NCI-H82 treated with DMSO at 0.1 percent for 48 hours (cell line): ENCODE data around the gene ARSG.
"Not testable (repeated sequence)": the region's sequence is repeated elsewhere in the genome, so short reads cannot be mapped to it uniquely, and the experiment has no call there.

Experiments
- DNase-seq: peaks from one replicate; lab custom pipeline; 2025; ENCODE audit not compliant: unreplicated experiment; lab: John Stamatoyannopoulos, UW

The ARSG gene

DNA sequence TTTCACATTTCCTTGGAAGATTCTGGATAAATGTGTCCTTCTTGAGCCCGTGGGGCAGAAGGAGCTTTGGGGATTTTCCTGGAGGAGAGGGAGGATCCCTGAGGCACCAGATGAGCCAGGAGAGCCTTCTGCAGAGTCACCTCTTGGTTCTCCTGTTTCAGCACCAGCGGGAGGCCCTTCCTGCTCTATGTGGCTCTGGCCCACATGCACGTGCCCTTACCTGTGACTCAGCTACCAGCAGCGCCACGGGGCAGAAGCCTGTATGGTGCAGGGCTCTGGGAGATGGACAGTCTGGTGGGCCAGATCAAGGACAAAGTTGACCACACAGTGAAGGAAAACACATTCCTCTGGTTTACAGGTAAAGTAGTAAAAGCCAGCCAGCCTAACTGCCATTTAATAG lies 77.1 kb downstream of the ARSG start:
- DNase-seq, result no peak

DNA sequence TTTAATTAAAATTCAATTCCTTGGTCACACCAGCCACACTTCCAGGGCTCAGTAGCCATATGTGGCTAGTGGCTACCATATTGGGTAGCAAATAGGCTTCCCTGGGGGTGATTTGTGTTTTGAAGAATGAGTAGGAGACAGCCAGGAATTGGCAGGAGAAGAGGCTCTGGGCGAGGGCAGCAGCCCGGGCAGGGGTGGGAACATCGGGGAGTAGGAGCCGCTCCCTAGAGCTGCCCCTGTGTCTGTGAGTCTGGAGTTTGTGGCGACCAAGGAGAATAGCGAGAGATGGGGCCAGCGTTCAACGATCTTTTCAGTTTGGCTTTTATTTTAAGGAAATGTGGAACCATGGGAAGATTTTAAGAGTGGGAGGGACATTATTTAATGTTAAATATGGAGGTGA lies 84.3 kb downstream of the ARSG start:
- no peak for DNase-seq

DNA sequence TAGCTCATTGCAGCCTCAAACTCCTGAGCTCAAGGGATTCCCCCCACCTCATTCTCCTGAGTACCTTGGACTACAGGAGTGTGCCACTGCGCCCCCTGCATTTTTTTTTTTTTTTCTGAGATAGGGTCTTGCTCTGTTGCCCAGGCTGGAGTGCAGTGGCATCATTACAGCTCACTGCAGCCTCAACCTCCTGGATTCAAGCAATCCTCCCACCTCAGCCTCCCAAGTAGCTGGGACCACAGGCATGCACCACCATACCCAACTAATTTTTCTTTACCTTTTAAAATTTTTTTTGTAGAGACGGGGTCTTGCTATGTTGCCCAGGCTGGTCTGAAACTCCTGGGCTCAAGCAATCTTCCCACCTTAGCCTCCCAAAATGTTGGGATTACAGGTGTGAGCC lies 84.9 kb downstream of the ARSG start:
- not testable (repeated sequence) for DNase-seq

DNA sequence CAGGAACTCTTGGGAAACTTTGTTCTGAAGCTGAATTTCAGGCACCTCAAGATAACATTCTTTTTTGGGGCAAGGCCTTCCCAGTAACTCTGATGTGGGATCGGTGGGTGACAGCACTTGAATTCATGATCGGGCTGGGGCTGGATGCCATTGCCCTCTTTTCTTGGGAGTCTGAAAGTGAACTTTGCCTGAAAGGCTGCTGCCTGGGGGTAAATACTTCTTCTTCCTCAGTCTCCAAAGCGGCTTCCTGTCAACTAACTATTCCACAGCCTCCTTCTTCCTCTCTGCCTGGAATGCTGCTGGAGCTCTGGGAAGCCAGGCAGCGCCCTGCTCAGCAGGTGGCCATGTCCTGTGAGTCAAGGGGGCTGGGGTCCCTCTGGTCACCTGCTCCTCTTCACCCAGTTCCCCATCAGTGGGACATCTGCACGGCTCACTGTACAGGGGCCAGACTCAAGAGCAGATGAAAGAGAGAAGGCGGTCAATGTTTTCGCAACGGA lies 86.5 kb downstream of the ARSG start:
- no peak for DNase-seq

DNA sequence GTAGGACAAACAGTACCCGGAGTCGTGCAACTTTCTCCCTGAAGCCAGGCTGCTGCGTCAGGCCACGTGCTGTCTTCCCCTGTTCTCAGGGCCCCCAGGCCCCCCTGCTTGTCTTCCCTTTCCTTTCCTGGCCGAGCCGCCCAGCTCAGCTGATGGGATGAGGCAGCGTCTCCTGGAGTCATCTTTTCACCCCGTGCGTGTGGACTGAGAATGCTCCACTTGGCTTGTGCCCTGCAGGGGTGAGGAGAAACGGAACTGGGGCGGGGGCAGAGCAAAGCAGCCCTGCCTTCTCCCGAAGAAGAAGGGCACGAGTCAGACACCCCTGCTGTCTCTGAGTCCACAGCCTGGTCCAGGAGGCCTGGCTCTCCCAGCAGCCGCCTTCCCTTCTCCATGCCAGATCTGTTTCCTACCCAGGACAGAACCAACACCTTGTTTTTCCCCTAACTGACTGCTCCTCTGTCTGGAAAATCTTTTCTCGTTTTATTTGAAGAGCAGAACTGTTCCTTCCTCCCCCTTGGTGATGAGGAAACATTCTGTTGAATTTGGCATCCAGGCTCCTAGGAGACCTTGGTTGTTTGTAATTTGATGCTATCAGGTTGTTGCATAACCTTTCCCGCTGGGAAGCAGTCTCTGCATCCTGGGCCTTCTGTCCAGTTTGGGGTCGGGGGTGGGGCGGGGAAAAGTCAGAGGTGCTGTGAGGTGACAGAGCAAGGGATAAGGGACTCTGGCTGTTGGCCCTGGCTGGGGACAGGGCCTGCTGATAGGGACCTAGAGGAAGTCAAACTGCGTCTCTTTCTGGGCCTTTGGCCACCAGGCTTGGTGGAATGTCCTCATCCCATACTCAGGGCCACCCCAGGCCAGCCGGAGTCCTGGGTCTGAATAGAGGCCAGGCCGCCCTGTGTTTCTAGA lies 87.2 kb downstream of the ARSG start:
- DNase-seq, result no peak

DNA sequence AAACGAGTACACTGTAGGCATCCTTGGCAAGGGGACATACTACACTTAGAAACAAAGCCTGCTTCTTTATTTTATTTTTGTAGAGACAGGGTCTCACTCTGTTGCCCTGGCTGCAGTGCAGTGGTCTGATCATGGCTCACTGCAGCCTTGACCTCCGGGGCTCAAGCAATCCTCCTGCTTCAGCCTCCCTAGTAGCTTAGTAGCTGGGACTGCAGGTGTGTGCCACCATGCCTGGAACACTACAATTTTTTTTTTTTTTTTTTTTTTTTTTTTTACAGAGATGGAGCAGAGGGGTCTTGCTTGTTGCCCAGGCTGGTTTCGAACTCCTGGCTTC lies 87.8 kb downstream of the ARSG start:
- DNase-seq, result no peak

DNA sequence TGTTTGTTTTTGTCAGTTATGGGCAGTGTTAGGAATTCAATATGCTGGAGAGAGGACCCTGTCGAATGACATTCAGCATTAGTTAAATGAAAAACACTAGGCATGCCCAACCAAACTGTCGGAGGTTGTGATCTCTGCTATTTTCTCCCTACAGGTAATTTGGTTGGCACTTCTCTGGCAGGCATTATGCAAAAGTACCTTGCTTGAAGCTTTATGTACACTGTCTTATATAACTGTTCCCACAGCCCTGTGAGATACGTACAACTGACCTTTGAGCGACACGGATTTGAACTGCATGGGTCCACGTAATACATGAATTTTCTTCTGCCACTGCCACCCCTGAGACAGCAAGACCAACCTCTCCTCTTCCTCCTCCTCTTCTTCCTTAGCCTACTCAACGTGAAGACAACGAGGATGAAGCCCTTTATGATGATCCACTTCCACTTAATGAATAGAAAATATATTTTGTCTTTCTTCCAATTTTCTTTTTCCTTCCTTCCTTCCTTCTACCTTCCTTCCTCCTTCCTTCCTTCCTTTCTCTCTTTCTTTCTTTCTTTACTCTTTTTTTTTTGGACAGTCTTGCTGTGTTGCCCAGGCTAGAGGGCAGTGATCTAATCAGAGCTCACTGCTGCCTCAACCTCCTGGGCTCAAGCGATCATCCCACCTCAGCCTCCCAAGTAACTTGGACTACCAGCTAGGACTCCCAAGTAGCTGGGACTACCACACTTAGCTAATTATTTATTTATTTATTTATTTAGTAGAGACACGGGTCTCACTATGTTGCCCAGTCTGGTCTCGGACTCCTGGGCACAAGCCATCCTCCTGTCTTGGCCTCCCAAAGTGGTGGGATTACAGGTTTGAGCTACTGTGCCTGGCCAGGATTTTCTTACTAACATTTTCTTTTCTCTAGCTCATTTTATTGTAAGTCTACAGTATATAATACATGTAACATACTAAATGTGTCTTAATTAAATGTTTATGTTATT lies 88.7 kb downstream of the ARSG start:
- no peak for DNase-seq

DNA sequence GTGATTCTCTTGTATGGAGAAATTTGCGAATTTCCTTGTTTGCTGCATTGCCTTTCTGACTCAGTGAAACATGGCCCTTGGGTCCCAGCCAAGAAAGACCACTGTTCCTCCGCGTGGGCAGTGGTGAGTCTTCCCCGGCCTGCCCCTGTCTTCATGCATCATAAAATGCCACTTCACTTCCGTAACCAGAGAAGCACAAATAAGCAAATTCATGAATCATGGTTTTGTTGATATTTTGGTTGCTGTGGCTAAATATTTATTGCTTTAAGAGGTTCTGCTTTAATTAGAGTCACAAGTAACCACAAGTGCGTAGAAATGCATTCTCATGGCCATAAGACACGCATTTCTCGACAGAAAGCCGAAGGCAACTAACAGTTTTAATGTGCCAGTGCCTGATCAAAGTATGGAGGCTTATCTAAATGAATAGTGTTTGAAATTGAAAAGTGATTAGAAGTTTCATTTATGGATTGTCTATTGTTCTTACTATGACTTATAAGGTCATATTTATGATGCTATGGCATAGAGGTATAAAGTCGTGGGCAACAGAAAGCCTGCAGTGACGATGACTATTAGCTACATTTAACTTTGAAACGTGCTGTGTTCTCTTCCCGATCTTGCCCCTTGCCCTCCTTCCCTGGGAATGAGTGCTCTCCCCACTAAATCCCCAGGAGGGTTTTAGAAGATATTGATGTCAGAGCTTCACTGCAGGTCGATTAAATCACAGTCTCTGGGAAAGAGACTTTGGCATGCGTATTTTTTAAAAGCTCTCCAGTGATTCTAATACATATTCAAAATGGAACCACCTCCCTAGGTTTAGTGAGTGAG lies 90.0 kb downstream of the ARSG start:
- no peak for DNase-seq

DNA sequence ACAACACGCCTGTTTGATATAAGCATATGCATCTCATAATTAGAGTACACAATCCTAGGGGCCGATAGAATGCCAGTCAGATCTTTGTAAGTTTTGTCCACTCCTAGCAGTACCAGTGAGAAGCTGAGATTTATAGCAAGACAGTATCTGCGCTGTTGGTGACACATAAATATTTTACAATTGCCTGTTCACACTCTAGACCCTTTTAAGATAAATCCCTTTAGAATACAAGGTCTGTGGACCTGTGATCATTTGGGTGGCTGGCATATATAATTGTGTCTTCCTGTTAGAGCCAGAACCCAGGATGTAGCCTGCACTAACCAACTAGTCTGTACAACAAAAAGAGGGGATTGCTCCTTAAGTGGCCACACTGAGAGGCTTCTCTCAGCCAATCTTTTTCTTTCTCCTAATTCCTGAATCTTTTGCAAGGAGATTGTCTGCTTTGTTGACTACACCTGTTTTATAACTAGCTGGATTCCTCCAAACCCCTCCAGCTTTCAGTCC lies 91.3 kb downstream of the ARSG start:
- DNase-seq, result no peak

DNA sequence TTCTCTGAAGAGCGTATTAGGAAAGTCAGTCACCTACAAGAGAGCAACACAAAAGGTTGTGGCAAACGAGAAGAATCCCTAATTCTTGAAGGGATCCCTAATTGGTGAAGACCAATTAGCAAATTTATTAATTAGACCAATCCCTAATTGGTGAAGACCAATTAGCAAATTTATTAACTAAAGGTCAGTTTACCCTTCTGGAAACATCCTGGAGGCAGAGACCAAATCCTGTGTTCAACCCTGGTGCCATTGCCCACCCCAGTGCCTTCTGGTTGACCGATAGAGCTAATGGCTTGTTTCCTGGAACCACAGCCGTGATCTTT lies 91.8 kb downstream of the ARSG start:
- DNase-seq, result no peak

DNA sequence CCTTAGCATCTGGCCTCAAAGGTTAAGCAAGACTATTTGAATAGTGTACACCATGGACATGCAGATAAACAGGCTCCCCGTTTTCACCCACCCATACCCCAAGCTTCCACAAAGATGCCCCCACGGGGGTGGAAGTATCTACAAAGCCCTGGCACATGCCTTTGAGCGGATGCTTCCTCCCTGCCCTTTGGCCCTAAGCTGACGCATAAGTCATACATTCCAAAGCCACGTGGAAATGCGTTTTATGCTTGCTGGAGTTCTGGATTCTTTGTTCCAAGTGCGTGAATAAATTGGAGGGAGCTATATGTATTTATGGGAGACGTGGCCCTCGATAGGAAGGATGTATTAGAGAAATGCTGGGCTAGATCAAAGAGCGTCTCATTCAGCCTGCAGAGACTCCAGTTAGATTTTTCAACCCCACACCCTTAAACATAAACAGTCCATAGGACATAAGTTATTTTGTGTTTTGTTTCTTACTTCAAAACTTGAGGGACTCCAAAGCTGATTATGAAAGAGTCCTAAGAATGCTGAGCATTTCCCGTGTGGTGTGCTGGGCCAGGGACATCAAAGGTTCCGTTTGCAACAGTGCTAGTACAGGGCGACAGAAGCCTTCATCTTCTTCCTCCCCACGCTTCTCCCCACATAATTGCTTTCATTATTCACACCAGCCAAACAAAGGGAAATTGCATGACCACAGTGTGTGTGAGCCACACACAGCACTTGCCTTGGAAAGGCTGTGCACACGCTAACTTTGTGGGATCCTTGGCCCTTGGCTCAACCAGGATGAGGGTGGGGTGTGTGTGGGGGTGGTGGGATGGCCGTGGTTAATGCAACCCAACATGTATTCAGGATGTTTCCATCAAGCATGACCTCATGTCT lies 92.4 kb downstream of the ARSG start:
- DNase-seq, result no peak

DNA sequence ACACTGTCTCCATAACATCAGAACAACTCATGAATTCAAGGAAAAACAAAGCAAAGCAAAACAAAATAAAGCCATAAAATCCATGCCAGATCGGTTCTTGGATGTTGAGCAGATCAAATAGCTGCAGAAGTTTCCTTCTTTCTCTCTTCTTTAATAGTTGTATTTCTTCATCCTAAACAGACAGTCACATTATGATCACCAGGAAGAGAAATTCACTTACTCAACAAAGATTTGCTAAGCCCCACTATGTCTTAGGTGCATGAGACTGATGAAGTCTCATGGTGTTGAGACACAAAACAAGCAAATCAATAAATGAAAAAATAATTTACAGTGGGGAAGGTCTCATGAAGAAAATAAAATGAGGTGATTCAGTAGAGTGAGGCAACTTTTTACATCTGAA lies 93.2 kb downstream of the ARSG start:
- DNase-seq, result no peak

DNA sequence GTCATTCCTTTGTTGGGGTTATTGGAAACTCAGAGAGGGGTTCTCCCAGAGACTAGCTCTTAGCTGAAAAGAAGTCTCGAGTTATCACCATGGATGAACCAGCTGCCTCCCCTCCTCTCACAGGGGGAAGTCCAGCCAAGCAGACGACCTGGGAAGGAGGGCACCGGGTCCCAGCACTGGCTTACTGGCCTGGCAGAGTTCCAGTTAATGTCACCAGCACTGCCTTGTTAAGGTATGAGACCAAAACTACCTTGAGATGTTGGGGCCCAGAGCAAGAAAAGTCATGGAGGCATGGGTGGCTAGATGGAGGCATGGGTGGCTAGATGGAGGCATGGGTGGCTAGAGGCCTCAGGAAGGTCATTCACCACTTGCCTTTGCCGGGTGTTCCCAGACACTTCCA lies 93.6 kb downstream of the ARSG start:
- no peak for DNase-seq

DNA sequence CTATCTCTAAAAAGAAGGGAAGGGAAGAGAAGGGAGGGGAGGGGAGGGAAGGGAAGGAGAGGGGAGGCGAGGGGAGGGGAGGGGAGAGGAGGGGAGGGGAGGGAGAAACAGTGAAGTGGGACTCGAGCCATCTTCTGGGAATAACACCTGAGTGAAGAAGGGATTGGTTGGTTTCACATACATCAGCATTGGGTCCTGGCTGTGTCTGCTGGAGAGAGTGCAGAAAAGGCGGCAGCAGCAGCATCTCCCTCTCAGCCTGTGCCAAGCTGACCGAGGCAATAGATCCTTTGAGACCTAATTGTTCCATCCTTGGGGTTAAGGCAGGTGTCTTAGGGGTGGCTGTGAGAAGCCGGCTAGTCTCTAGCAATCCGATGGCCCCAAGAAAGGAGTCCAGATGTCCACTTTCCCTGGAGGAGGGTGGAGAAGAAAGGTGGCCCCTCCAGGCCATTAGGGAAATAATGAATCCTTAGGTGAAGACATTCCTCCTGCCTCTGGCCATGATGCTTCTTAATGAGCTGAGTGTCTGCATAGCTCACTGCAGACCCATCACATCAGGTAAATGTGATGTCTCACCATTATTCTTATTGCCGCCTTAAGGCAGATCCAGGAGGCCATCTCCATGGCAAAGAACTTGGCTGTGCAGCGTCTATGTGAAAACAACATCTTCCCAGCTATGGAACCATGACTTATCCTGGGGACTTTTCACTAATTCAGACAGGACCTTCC lies 94.4 kb downstream of the ARSG start:
- no peak for DNase-seq

DNA sequence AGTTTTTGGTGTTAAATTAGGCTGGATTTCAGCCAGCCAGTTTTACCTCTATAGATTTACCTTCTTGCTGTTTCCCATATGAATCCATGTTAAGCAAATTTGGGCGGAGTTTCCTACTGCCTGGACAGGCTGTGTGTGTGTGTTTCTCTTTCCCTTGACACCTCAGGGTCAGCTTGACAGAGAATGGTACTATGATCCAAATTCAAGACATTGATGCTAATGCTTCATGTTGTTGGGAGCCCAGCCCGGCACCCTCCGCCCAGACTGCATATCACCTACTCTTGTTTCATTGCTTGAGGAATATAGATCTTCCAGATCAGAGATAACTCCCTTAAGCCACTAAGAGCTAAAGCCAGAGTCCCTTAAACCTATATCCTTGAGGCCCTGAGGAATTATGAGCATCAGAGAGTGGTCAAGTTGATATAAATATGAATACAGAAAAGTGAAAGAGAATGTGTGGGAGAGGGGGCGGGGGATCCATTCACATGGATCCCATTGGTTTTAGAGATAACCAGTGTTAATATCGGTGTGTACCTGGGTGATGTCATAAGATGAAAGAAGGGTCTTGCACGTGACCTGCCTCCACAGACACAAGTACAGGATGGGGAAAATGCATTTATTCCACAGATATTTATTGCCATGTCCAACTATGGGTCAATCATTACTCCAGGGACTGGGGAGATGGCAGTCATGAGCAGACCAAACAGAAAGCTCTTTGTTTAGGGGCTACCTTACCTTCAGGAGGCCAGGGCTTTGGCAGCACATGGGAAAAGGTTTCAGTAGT lies 96.3 kb downstream of the ARSG start:
- no peak for DNase-seq

DNA sequence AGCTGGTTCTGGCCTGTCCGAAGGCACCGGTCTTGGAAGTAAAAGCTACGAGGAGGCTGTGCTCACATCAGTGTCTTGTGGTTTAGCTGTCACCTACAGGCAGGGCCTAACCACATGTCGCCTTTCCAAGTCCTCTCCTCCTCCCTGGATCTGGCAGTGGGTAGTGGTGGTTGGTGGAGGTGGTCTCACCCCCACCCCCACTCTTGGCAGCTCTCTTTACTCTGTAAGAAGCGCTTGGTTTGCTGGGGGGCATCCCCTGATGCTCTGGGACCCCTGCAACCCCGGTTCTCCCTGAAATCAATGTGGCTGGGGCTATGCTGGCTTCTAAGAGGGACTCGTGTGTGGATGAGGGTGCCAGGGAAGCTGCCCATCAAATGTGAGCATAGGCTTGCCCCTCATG lies 97.7 kb downstream of the ARSG start:
- no peak for DNase-seq

DNA sequence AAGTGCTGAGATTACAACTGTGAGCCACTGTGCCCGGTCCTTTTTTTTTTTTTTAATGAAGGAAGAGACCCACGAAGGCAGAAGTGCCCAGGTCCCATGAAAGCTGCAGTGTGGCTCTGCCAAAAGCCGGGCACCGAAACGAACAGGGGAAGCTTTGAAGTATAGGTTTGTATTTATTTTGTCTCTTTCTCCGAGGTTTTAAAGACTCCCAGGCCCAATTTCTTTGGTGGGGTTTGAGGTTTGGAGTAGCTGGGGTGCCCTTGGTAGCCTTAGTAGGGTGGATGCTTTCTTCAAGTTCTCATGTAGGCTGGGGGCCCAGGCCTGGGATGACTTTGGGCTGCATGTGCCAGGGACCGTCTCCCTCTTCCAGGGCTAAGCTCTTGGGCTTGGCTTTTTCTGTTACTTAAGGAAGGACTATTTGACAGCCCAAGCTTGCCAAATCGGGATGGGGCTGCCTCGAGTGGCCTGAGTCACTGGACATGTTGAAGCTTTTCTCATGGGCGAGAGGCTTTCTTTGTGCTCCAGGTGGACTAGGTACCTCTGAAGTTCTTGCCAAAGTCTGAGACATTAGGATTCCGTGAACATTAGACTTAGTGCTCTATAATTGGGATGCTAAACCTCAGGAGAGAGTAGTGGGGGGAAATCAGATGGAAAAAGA lies 99.7 kb downstream of the ARSG start:
- DNase-seq, result no peak
